Upper lobe of left lung (tissue), 6 donors: ENCODE measurements around the gene ZC3H7A. TPM values are rescaled to one million over a fixed set of nuclear protein-coding genes. Genes with fewer than 3 reads are reported as not detected.

ENCODE experiments used
- ATAC-seq, 2 donors: fragments of 200-7000 bp; cut with Tn5 transposase; one replicate each; pipeline ENCODE4 v1.9.1; 2022; ENCODE audit warnings: mild to moderate bottlenecking in 2 of 2, moderate library complexity in 2 of 2; ENCODE audit not compliant: low FRiP score in 2 of 2
- DNase-seq, 2 donors: peaks; one replicate each; pipeline ENCODE4 v3.0.0-alpha.2; 2019 to 2020
- H3K27ac ChIP-seq, 4 donors: fragments of 200-600 bp; sonication (generic); one replicate each; pipeline ENCODE4 v1.5.1; 2016 to 2019
- H3K27me3 ChIP-seq, 4 donors: fragments of 200-600 bp; sonication (generic); one replicate each; pipeline ENCODE4 v1.5.1; 2017 to 2019
- H3K36me3 ChIP-seq, 4 donors: fragments of 200-600 bp; sonication (generic); one replicate each; pipeline ENCODE4 v1.5.1; 2016 to 2019
- H3K4me1 ChIP-seq, 4 donors: fragments of 200-600 bp; sonication (generic); one replicate each; pipeline ENCODE4 v1.5.1; 2018 to 2019
- H3K4me3 ChIP-seq, 4 donors: fragments of 200-600 bp; sonication (generic); one replicate each; pipeline ENCODE4 v1.5.1; 2017 to 2019; ENCODE audit warnings: mild to moderate bottlenecking in 2 of 4, moderate library complexity in 1 of 4
- H3K9me3 ChIP-seq, 4 donors: fragments of 200-600 bp; sonication (generic); one replicate each; pipeline ENCODE4 v1.5.1; 2018 to 2019
- EP300 ChIP-seq, 4 donors: sonication (generic); formaldehyde crosslinking; IDR thresholded peaks; one replicate each; pipeline ENCODE4 v1.5.1; 2017; ENCODE audit warnings: antibody characterized with exemption in 4 of 4, control low read depth in 2 of 4
- POLR2A ChIP-seq, 4 donors: fragments of 450-650 bp; IDR thresholded peaks; one replicate each; pipeline ENCODE4 v1.5.1; 2016 to 2017; ENCODE audit warnings: antibody characterized with exemption in 4 of 4, mild to moderate bottlenecking in 2 of 4
- POLR2AphosphoS5 ChIP-seq, 2 donors: sonication (generic); formaldehyde crosslinking; IDR thresholded peaks; one replicate each; pipeline ENCODE4 v1.5.1; 2017; ENCODE audit warnings: antibody characterized with exemption in 2 of 2
- WGBS, 2 donors: methylation state at CpG; one replicate each; pipeline ENCODE4 v1.1.5; 2017 to 2018; 5-methylcytosine and 5-hydroxymethylcytosine counted together
- total RNA-seq, 6 donors: library from RNA; depleted of rRNA in 4 of 6; stranded (reverse); fragments of >200 nt in 4 of 6; gene quantifications; one replicate each; pipeline versions ENCODE4 v1.1.0 to v1.2.1, GENCODE V29; 2016 to 2021
- TF ChIP-seq, protein P1 (sequence below), 6 experiments: fragments of 450-650 bp in 4 of 6; fragments of 200-600 bp in 2 of 6; sonication (generic) in 2 of 6; IDR thresholded peaks; one replicate each; pipeline ENCODE4 v1.5.1; 2016 to 2019; ENCODE audit warnings: antibody characterized with exemption in 6 of 6
- donor health status: DM: no; HTN: no; CAD: no; lungs with moderate emphysema.
- donor health status: DM: no; HTN: yes; CAD: no; lungs with severe emphysema.

ZC3H7A gene
- total RNA-seq, 6 donors from 2014 or later: 52.7 to 142 (median 64.7) TPM

DNA sequence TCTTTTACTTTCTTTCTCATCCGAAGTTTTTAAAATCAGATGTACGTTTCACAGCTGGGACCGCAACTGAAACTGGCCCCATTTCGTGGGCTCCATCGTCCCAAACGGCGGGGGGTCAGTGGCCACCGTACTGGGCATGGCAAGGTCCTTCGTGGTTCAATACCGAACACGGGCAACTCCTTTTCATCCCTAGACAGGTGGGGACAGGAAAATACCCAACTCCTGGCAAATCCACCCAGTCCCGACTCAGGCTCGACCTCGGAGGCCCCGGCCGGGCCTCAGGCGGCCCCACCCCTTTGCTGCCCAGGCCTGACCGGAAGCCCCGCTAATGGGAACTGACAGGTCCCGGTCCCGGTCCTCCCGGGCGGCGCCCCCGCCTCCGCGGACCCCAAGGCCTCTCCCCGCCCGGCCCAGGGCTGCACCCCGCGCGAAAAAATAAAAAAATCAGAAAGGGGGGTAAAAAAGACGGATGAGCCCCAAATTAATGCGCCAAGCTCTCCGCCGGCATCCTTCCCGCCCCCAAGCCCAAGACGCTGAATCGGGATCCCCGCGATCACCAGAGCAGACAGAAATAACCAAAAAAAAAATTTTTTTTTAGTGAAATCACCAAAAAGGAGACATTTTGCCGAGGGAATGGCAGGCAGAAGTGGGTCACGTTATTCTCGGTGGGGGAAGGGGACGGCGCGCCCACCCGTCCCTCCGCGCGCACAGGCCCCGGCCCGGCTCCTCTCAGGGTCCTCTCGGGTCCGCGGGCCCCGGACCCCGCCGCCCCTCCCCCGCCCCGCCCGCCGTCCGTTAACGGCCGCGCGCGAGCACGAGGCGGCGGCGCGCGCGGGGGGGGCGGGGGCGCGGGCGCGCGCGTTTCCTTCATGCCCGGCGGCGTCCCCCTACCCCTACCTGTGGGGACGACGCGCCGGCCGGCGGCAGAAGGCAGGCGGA lies 562 bp downstream of the ZC3H7A start:
- ATAC-seq: peak in 1 of 2 donors; percentile 65
- DNase-seq: peak; percentile 80 to 92
- TF ChIP-seq EP300 (IDR thresholded peaks at IDR 0.05) (no peak), POLR2AphosphoS5 (IDR thresholded peaks at IDR 0.05) (peak in 1 of 2 donors; percentile 37), POLR2A (IDR thresholded peaks at IDR 0.05) (peak in 1 of 4 donors; percentile 17)
- Histone ChIP-seq H3K9me3 (no peaks in the 10 kb centered on the region), H3K4me1 (peaks cover 60 to 77% (median 67%) of the 10 kb centered on the region in 4 donors), H3K27me3 (no peaks in the 10 kb centered on the region), H3K27ac (peak overlapping the region; percentile 98 to 100 (median 98)), H3K36me3 (peaks cover 0 to 12% (median 0%) of the 10 kb centered on the region in 4 donors), H3K4me3 (peak overlapping the region; percentile 79 to 95 (median 90))
- WGBS, 2 donors: 1 to 2% methylated on average over 48 to 53 of the region's 93 CpGs

- no peak for ATAC-seq
- peak overlapping the region; percentile 79 to 95 (median 90) for H3K4me3 ChIP-seq
These were observed 1.2 kb downstream of the ZC3H7A start for GRCh38 chr16:11795887-11796226.

GRCh38 chr16:11794996-11795886 lies 1.8 kb downstream of the ZC3H7A start:
- Histone ChIP-seq H3K4me3 (peak overlapping the region in 3 of 4 donors; percentile 79 to 93 (median 88)), H3K4me1 (peaks cover 69 to 87% (median 70%) of the 10 kb centered on the region in 4 donors), H3K36me3 (peaks cover 0 to 12% (median 0%) of the 10 kb centered on the region in 4 donors), H3K27ac (peak overlapping the region; percentile 98 to 100 (median 98)), H3K27me3 (no peaks in the 10 kb centered on the region), H3K9me3 (no peaks in the 10 kb centered on the region)
- no peak for ATAC-seq
- WGBS, 2 donors: 82 to 86% methylated on average over 20 of the region's 20 CpGs
- no peak for TF ChIP-seq POLR2AphosphoS5 (IDR thresholded peaks at IDR 0.05)
- TF ChIP-seq POLR2A (IDR thresholded peaks at IDR 0.05): no peak
- no peak for TF ChIP-seq EP300 (IDR thresholded peaks at IDR 0.05)
- TF ChIP-seq, protein P1, sequence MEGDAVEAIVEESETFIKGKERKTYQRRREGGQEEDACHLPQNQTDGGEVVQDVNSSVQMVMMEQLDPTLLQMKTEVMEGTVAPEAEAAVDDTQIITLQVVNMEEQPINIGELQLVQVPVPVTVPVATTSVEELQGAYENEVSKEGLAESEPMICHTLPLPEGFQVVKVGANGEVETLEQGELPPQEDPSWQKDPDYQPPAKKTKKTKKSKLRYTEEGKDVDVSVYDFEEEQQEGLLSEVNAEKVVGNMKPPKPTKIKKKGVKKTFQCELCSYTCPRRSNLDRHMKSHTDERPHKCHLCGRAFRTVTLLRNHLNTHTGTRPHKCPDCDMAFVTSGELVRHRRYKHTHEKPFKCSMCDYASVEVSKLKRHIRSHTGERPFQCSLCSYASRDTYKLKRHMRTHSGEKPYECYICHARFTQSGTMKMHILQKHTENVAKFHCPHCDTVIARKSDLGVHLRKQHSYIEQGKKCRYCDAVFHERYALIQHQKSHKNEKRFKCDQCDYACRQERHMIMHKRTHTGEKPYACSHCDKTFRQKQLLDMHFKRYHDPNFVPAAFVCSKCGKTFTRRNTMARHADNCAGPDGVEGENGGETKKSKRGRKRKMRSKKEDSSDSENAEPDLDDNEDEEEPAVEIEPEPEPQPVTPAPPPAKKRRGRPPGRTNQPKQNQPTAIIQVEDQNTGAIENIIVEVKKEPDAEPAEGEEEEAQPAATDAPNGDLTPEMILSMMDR (IDR thresholded peaks at IDR 0.05): no peak
- no peak for DNase-seq

More at GRCh38 chr16:11795887-11796226, 1.2 kb downstream of the ZC3H7A start:
- TF ChIP-seq EP300 (IDR thresholded peaks at IDR 0.05): no peak
- Histone ChIP-seq H3K36me3 (peaks cover 0 to 12% (median 0%) of the 10 kb centered on the region in 4 donors), H3K27ac (peak overlapping the region; percentile 98 to 100 (median 98)), H3K9me3 (no peaks in the 10 kb centered on the region), H3K4me1 (peaks cover 64 to 84% (median 68%) of the 10 kb centered on the region in 4 donors), H3K27me3 (no peaks in the 10 kb centered on the region)
- no peak for DNase-seq
- 69 to 70% methylated on average over 8 of the region's 8 CpGs for WGBS, 2 donors

DNA sequence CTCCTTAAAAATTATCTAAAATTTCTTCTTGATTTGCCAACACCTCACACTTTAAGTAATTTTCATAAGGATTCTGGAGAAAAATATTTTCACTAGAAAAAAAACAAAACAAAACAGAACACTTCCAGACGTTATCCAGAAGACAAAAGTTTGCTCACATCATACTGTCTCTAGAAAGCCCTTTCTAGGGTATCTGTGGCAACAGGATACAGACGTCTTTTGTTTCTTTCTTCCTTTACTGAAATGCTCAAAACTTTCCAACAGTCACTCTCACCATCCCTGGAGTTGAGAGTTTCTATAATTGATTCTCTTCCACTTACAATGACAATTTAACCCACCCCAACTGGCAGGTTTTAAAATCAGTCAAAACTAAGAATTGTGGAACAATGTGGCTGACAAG lies 2.6 kb downstream of the ZC3H7A start:
- no peaks in the 10 kb centered on the region for H3K27me3 ChIP-seq
- peaks cover 0 to 16% (median 0%) of the 10 kb centered on the region in 4 donors for H3K36me3 ChIP-seq
- H3K4me1 ChIP-seq: peaks cover 63 to 86% (median 70%) of the 10 kb centered on the region in 4 donors
- no peak overlapping the region for H3K4me3 ChIP-seq
- ATAC-seq: no peak
- H3K27ac ChIP-seq: peak overlapping the region in 3 of 4 donors; percentile 70 to 100 (median 98)
- H3K9me3 ChIP-seq: no peaks in the 10 kb centered on the region
- no peak for DNase-seq
- WGBS, 2 donors: 19 to 26% methylated on average over 2 of the region's 2 CpGs
- TF ChIP-seq, protein P1 (IDR thresholded peaks at IDR 0.05): no peak
- TF ChIP-seq EP300 (IDR thresholded peaks at IDR 0.05) (no peak), POLR2A (IDR thresholded peaks at IDR 0.05) (no peak), POLR2AphosphoS5 (IDR thresholded peaks at IDR 0.05) (no peak)

- DNase-seq (no peak), ATAC-seq (no peak)
- WGBS, 2 donors: 68 to 78% methylated on average over 7 of the region's 7 CpGs
- Histone ChIP-seq H3K4me1 (peaks cover 63 to 84% (median 70%) of the 10 kb centered on the region in 4 donors), H3K9me3 (no peaks in the 10 kb centered on the region), H3K27ac (peak overlapping the region; percentile 55 to 100 (median 84)), H3K27me3 (no peaks in the 10 kb centered on the region), H3K36me3 (peaks cover 0 to 16% (median 0%) of the 10 kb centered on the region in 4 donors), H3K4me3 (no peak overlapping the region)
- TF ChIP-seq POLR2A (IDR thresholded peaks at IDR 0.05): no peak
- TF ChIP-seq EP300 (IDR thresholded peaks at IDR 0.05): no peak
- TF ChIP-seq, protein P1 (IDR thresholded peaks at IDR 0.05): no peak
- TF ChIP-seq POLR2AphosphoS5 (IDR thresholded peaks at IDR 0.05): no peak
These were observed 3.2 kb downstream of the ZC3H7A start for GRCh38 chr16:11793840-11794239.
